Activated CD4-positive, CD25-positive, alpha-beta regulatory T cell treated with anti-CD3 and anti-CD28 coated beads, Interleukin-2, amount 50 U/mL, for 24 hours (primary cell): ENCODE data around the gene KSR1.
"Not testable (repeated sequence)": the region's sequence is repeated elsewhere in the genome, so short reads cannot be mapped to it uniquely, and the experiment has no call there.

Source experiments
- ATAC-seq, 2 donors: fragments of 150-1000 bp; cut with Tn5 transposase; one replicate each; pipeline ENCODE4 v1.10.0; 2021; ENCODE audit warnings: mild to moderate bottlenecking in 1 of 2, moderate library complexity in 1 of 2

KSR1 gene

GRCh38 chr17:27669136-27669535 is 212.9 kb downstream of the KSR1 start:
- ATAC-seq = no peak

- ATAC-seq = no peak
These were observed 213.6 kb downstream of the KSR1 start for GRCh38 chr17:27669850-27670249.

- no peak for ATAC-seq
These were observed 214.7 kb downstream of the KSR1 start for GRCh38 chr17:27670791-27671590.

GRCh38 chr17:27671591-27671910 is 215.3 kb downstream of the KSR1 start:
- ATAC-seq = no peak

GRCh38 chr17:27671977-27672480 is 215.8 kb downstream of the KSR1 start:
- ATAC-seq = not testable (repeated sequence)

GRCh38 chr17:27674335-27674734 is 218.1 kb downstream of the KSR1 start:
- no peak for ATAC-seq
